OCI-LY3 (cell line): ENCODE measurements around the gene MYB.

Experiments
- EZH2phosphoT487 ChIP-seq: fragments of 200-600 bp; shearing (Covaris generic); IDR thresholded peaks from 2 replicates; pipeline ENCODE4 v1.6.1; 2018; ENCODE audit warnings: antibody characterized with exemption, mixed run types, low read depth
- TF ChIP-seq, protein P1 (sequence below): fragments of 200-600, 300-600 bp; sonication (generic); IDR thresholded peaks from 2 replicates; pipeline ENCODE4 v1.5.1; 2014; ENCODE audit warnings: antibody characterized with exemption, low read length, low read depth

DNA sequence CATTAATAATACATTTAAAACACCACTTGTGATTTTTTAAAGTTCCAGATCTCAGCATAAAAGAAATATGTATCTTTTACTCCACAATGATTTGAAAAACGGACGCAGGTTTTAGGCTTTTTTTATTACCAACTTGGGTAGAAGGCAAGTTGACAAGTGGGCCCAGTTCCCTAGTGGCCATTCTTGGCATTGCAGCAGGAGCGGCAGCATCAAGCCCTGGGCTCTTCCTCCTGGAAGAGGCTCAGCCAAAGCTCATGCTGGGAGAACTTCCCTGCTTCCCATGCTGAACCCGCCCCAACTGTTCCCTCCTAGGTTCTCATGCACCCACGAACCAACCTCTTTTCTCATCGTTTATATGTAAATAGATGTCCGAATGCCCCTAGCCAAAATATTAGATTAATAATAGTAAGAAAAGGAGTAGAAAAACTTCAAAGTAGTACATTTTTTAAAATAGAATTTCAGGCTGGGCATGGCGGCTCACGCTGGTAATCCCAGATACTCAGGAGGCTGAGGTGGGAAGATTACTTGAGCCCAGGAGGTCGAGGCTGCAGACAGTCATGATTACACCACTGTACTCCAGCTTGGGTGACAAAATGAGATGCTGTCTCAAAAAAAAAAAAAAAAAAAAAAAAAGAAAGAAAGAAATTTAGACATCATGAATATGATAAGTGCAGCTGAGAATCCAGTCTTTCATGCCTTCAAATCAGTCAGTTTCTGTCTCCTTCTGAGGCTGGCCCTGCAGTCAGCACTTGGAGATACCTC is 18.2 kb upstream of the MYB start:
- TF ChIP-seq, protein P1, sequence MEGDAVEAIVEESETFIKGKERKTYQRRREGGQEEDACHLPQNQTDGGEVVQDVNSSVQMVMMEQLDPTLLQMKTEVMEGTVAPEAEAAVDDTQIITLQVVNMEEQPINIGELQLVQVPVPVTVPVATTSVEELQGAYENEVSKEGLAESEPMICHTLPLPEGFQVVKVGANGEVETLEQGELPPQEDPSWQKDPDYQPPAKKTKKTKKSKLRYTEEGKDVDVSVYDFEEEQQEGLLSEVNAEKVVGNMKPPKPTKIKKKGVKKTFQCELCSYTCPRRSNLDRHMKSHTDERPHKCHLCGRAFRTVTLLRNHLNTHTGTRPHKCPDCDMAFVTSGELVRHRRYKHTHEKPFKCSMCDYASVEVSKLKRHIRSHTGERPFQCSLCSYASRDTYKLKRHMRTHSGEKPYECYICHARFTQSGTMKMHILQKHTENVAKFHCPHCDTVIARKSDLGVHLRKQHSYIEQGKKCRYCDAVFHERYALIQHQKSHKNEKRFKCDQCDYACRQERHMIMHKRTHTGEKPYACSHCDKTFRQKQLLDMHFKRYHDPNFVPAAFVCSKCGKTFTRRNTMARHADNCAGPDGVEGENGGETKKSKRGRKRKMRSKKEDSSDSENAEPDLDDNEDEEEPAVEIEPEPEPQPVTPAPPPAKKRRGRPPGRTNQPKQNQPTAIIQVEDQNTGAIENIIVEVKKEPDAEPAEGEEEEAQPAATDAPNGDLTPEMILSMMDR: peak; percentile 32; the same call in 1 of the 2 replicates
- TF ChIP-seq EZH2phosphoT487: no peak
